CD4-positive, alpha-beta memory T cell (primary cell): ENCODE data around the gene RAB5A. TPM values are rescaled to one million over a fixed set of nuclear protein-coding genes. Genes with fewer than 3 reads are reported as not detected.
A peak's percentile ranks its signal among the peaks of the same experiment; 100 is the strongest.
"Not testable (repeated sequence)": the region's sequence is repeated elsewhere in the genome, so short reads cannot be mapped to it uniquely, and the experiment has no call there.

Source experiments
- CTCF ChIA-PET: fragments of 350-600 bp; sonication (Branson Sonifier 250); formaldehyde crosslinking; loops from one replicate; lab custom pipeline; 2021; ENCODE audit warnings: inconsistent platforms; ENCODE audit not compliant: partially characterized antibody; lab: Charles Lee
- POLR2A ChIA-PET: fragments of 350-600 bp; sonication (Branson Sonifier 250); formaldehyde crosslinking; loops from one replicate; lab custom pipeline; 2021; ENCODE audit not compliant: partially characterized antibody; lab: Charles Lee
- DNase-seq, 5 donors: peaks; one replicate each; pipeline versions ENCODE4 v3.0.0 to v3.0.0-alpha.2; 2020 to 2022; ENCODE audit warnings: mixed read lengths in 1 of 5
- H3K27ac ChIP-seq: one replicate; pipeline ENCODE4 v1.7.0; 2013; ENCODE audit warnings: low read depth, low read length
- H3K27me3 ChIP-seq: 2 replicates; pipeline ENCODE4 v1.7.0; 2013; ENCODE audit warnings: mild to moderate bottlenecking, low read length, moderate library complexity; ENCODE audit not compliant: insufficient read depth
- H3K36me3 ChIP-seq: 2 replicates; pipeline ENCODE4 v1.7.0; 2013; ENCODE audit warnings: mild to moderate bottlenecking, low read length, moderate library complexity; ENCODE audit not compliant: insufficient read depth
- H3K4me1 ChIP-seq: 2 replicates; pipeline ENCODE4 v1.7.0; 2013; ENCODE audit warnings: mild to moderate bottlenecking, low read length, moderate library complexity; ENCODE audit not compliant: insufficient read depth
- H3K4me3 ChIP-seq, 2 donors: one replicate each; pipeline ENCODE4 v1.7.0; 2013; ENCODE audit warnings: low read length in 2 of 2, mild to moderate bottlenecking in 1 of 2
- H3K9me3 ChIP-seq, 2 donors: one replicate each; pipeline ENCODE4 v1.7.0; 2013; ENCODE audit warnings: low read length in 2 of 2, control low read depth in 1 of 2; ENCODE audit not compliant: control insufficient read depth in 1 of 2
- H3K27ac Mint-ChIP-seq, 7 donors: one replicate each; pipeline ENCODE4 v1.8.0; 2020 to 2021; ENCODE audit warnings: mixed read lengths in 7 of 7, mild to moderate bottlenecking in 6 of 7, inconsistent platforms in 3 of 7, moderate library complexity in 3 of 7
- H3K27me3 Mint-ChIP-seq, 2 donors: one replicate each; pipeline ENCODE4 v1.8.0; 2020 to 2021; ENCODE audit warnings: mixed read lengths in 2 of 2
- H3K36me3 Mint-ChIP-seq, 2 donors: one replicate each; pipeline ENCODE4 v1.8.0; 2020 to 2021; ENCODE audit warnings: mixed read lengths in 2 of 2, inconsistent platforms in 1 of 2, mild to moderate bottlenecking in 1 of 2
- H3K4me1 Mint-ChIP-seq, 4 donors: one replicate each; pipeline ENCODE4 v1.8.0; 2020 to 2021; ENCODE audit warnings: mixed read lengths in 4 of 4, mild to moderate bottlenecking in 1 of 4
- H3K4me3 Mint-ChIP-seq, 8 donors: one replicate each; pipeline ENCODE4 v1.8.0; 2020 to 2021; ENCODE audit warnings: mixed read lengths in 8 of 8, mild to moderate bottlenecking in 7 of 8, moderate library complexity in 6 of 8, inconsistent platforms in 3 of 8
- H3K9me3 Mint-ChIP-seq, 8 donors: one replicate each; pipeline ENCODE4 v1.8.0; 2020 to 2021; ENCODE audit warnings: mixed read lengths in 8 of 8, mild to moderate bottlenecking in 5 of 8, inconsistent platforms in 3 of 8, moderate library complexity in 1 of 8
- intact Hi-C: fragments of 100-400 bp; cut with micrococcal nuclease; formaldehyde crosslinking; loops from one replicate; pipeline ENCODE4 v1.15.1; 2023
- polyA plus RNA-seq, 2 donors: library from polyadenylated mRNA; unstranded; fragments of 300-500 nt; fragmentation: Illumina TruSeq; gene quantifications; one replicate each; pipeline ENCODE4 v1.2.3, GENCODE V29; 2021
- total RNA-seq, 2 experiments: library from RNA; stranded (reverse); gene quantifications; one replicate each; pipeline ENCODE4 v1.2.3, GENCODE V29; 2021

The RAB5A gene
- total and polyA plus RNA-seq, 4 experiments from 2014 or later = 44.3 to 57.1 (median 53.3) TPM

DNA sequence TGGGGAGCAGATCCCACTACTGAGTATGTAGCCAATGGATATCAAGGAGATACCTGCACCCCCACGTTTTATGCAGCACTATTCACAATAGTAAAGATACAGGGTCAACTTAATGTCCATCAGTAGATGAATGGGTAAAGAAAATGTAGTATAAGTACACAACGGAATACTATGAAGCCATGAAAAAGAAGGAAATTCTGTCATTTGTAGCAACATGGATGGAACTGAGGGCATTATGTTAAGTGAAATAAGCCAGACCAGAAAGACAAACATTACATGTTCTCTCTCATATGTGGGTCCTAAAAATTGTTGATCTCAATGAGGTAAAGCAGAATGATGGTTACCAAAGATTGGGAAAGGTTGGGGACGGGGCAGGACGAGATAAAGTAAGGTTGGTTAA lies 50.6 kb downstream of the RAB5A start:
- no peaks in the 10 kb centered on the region for H3K36me3 Mint-ChIP-seq
- no peak overlapping the region for H3K27ac Mint-ChIP-seq
- no peaks in the 10 kb centered on the region for H3K27me3 Mint-ChIP-seq
- no peaks in the 10 kb centered on the region for H3K4me1 Mint-ChIP-seq
- Histone ChIP-seq H3K9me3 (no peaks in the 10 kb centered on the region), H3K4me1 (no peaks in the 10 kb centered on the region), H3K4me3 (no peak overlapping the region), H3K27me3 (no peaks in the 10 kb centered on the region), H3K27ac (no peak overlapping the region), H3K36me3 (no peaks in the 10 kb centered on the region)
- intact Hi-C loops = no loop called here
- no peak overlapping the region for H3K4me3 Mint-ChIP-seq
- H3K9me3 Mint-ChIP-seq = peaks cover 0 to 3% (median 0%) of the 10 kb centered on the region in 8 donors
- ChIA-PET POLR2A (no interaction called here), CTCF (no interaction called here)
- no peak for DNase-seq

DNA sequence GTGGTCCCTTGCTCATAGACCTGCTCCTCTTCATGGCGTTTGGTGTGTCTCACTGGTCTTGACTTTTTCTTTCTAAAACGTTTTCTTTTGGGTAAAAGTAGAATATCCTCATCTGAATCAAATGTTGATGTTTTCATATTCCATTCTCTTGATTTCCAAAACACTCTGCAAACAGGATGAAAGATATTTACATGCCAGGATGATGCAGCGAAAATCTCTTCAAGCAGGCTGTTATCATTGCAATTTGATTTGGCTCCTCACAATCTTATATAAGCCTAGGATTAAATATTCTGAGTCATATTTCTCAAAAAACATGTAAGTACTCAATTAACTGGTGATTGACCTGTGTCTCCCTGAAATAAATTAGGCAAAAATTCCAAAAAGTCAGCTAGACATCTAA lies 55.0 kb downstream of the RAB5A start:
- Histone ChIP-seq H3K9me3 (no peaks in the 10 kb centered on the region), H3K36me3 (no peaks in the 10 kb centered on the region), H3K4me1 (no peaks in the 10 kb centered on the region), H3K4me3 (no peak overlapping the region), H3K27ac (no peak overlapping the region), H3K27me3 (no peaks in the 10 kb centered on the region)
- no peak for DNase-seq
- CTCF ChIA-PET = no interaction called here
- Mint-ChIP-seq H3K4me3 (no peak overlapping the region), H3K27ac (no peak overlapping the region), H3K4me1 (no peaks in the 10 kb centered on the region), H3K27me3 (no peaks in the 10 kb centered on the region), H3K9me3 (peaks cover 0 to 3% (median 0%) of the 10 kb centered on the region in 8 donors), H3K36me3 (peaks cover 0 to 3% of the 10 kb centered on the region in 2 donors)
- intact Hi-C loops = no loop called here
- POLR2A ChIA-PET = no interaction called here

GRCh38 chr3:20007960-20008359 lies 61.1 kb downstream of the RAB5A start:
- H3K4me1 Mint-ChIP-seq = no peaks in the 10 kb centered on the region
- Histone ChIP-seq H3K4me1 (no peaks in the 10 kb centered on the region), H3K27me3 (no peaks in the 10 kb centered on the region), H3K9me3 (no peaks in the 10 kb centered on the region), H3K27ac (no peak overlapping the region), H3K36me3 (no peaks in the 10 kb centered on the region), H3K4me3 (no peak overlapping the region)
- no peaks in the 10 kb centered on the region for H3K27me3 Mint-ChIP-seq
- POLR2A ChIA-PET = no interaction called here
- H3K27ac Mint-ChIP-seq = peak overlapping the region in 1 of 7 donors; percentile 57
- intact Hi-C loops = no loop called here
- H3K4me3 Mint-ChIP-seq = no peak overlapping the region
- peaks cover 0 to 3% of the 10 kb centered on the region in 2 donors for H3K36me3 Mint-ChIP-seq
- CTCF ChIA-PET = no interaction called here
- no peak for DNase-seq
- H3K9me3 Mint-ChIP-seq = no peaks in the 10 kb centered on the region

DNA sequence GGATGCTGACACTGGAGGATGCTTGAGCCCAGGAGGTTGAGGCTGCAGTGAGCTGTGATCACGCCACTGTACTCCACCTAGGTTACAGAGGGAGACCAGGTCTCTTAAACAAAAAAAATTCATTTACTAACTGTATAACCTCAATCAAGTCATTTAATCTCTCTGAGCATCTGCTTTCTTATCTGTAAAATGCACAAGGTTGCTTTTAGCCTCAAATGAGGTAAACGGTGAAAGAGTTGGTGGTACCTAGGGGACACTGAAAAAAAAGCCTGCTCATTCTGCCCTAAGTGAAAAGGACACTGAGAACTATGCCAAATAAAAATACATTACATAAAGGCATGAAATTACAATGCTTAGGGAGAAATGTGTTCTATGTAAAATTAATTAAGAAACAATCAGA lies 61.7 kb downstream of the RAB5A start:
- Mint-ChIP-seq H3K36me3 (peaks cover 0 to 3% of the 10 kb centered on the region in 2 donors), H3K4me1 (no peaks in the 10 kb centered on the region), H3K27me3 (no peaks in the 10 kb centered on the region), H3K9me3 (no peaks in the 10 kb centered on the region), H3K27ac (no peak overlapping the region), H3K4me3 (no peak overlapping the region)
- ChIA-PET POLR2A (no interaction called here), CTCF (interaction anchor here (1.6 kb wide), 1 partner anchor 10 kb away, joined by 3 read pairs; no protein-coding TSS in a partner anchor)
- Histone ChIP-seq H3K36me3 (no peaks in the 10 kb centered on the region), H3K4me1 (no peaks in the 10 kb centered on the region), H3K9me3 (no peaks in the 10 kb centered on the region), H3K27me3 (no peaks in the 10 kb centered on the region), H3K27ac (no peak overlapping the region), H3K4me3 (no peak overlapping the region)
- intact Hi-C loops = no loop called here
- DNase-seq = no peak

- no peaks in the 10 kb centered on the region for H3K36me3 ChIP-seq
- Mint-ChIP-seq H3K27ac (peak within 1 kb of the TSS in 1 of 7 donors; percentile 33), H3K9me3 (no peaks in the 10 kb centered on the region), H3K4me3 (no peak within 1 kb of the TSS), H3K27me3 (no peaks in the 10 kb centered on the region), H3K4me1 (no peaks in the 10 kb centered on the region), H3K36me3 (no peaks in the 10 kb centered on the region)
- H3K9me3 ChIP-seq = no peaks in the 10 kb centered on the region
- no peak within 1 kb of the TSS for H3K27ac ChIP-seq
- ChIA-PET CTCF (no interaction called here), POLR2A (no interaction called here)
- DNase-seq = no peak
- H3K27me3 ChIP-seq = no peaks in the 10 kb centered on the region
- intact Hi-C loops = no loop called here
- no peaks in the 10 kb centered on the region for H3K4me1 ChIP-seq
- no peak within 1 kb of the TSS for H3K4me3 ChIP-seq
These were observed 65.3 kb downstream of the RAB5A start, which contains the start of gene PP2D1 for GRCh38 chr3:20012164-20012563. PP2D1 (minus strand) TSS chr3:20012264; CDS start chr3:20012072, 192 bp downstream.

DNA sequence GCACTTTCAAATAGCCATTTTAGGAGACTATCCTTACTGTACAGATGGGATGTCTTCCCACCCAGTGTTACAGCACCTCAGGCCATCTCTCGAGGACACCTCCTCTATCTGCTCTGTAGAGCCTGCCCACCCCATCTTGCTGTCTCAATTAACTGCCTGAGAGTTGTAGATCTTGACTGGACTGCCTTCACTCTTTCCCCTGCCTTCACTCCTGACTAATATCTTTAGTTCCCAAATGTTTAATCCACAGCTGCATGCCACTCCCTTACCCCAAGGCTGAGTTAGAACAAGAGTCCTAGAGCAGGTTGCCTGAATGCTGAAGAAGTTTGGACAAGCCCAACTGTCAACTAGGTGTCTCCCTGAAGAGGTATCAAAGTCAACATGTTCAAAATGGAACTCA lies 66.5 kb downstream of the RAB5A start:
- no peaks in the 10 kb centered on the region for H3K4me1 ChIP-seq
- Mint-ChIP-seq H3K36me3 (no peaks in the 10 kb centered on the region), H3K9me3 (no peaks in the 10 kb centered on the region), H3K27ac (no peak overlapping the region), H3K4me1 (no peaks in the 10 kb centered on the region), H3K27me3 (no peaks in the 10 kb centered on the region), H3K4me3 (no peak overlapping the region)
- H3K4me3 ChIP-seq = no peak overlapping the region
- POLR2A ChIA-PET = no interaction called here
- intact Hi-C loops = no loop called here
- DNase-seq = no peak
- H3K27ac ChIP-seq = no peak overlapping the region
- no peaks in the 10 kb centered on the region for H3K27me3 ChIP-seq
- CTCF ChIA-PET = no interaction called here
- no peaks in the 10 kb centered on the region for H3K36me3 ChIP-seq
- no peaks in the 10 kb centered on the region for H3K9me3 ChIP-seq

GRCh38 chr3:20015525-20015924 lies 68.6 kb downstream of the RAB5A start:
- Mint-ChIP-seq H3K36me3 (no peaks in the 10 kb centered on the region), H3K4me1 (no peaks in the 10 kb centered on the region), H3K4me3 (no peak overlapping the region), H3K9me3 (no peaks in the 10 kb centered on the region), H3K27ac (no peak overlapping the region), H3K27me3 (no peaks in the 10 kb centered on the region)
- Histone ChIP-seq H3K36me3 (no peaks in the 10 kb centered on the region), H3K9me3 (no peaks in the 10 kb centered on the region), H3K27me3 (no peaks in the 10 kb centered on the region), H3K27ac (no peak overlapping the region), H3K4me1 (no peaks in the 10 kb centered on the region), H3K4me3 (no peak overlapping the region)
- DNase-seq = no peak
- ChIA-PET POLR2A (no interaction called here), CTCF (interaction anchor here (0.7 kb wide), 1 partner anchor 129 kb away, joined by 3 read pairs; no protein-coding TSS in a partner anchor)
- intact Hi-C loops = no loop called here

GRCh38 chr3:20016076-20016475 lies 69.2 kb downstream of the RAB5A start:
- DNase-seq, H3K36me3 Mint-ChIP-seq, H3K9me3 ChIP-seq, H3K9me3 Mint-ChIP-seq, H3K27me3 Mint-ChIP-seq, POLR2A ChIA-PET, intact Hi-C loops, H3K4me1 Mint-ChIP-seq, H3K4me3 ChIP-seq, H3K27ac Mint-ChIP-seq, H3K27me3 ChIP-seq, H3K4me1 ChIP-seq, H3K4me3 Mint-ChIP-seq, H3K36me3 ChIP-seq, H3K27ac ChIP-seq: not testable (repeated sequence)
- CTCF ChIA-PET = interaction anchor here (0.7 kb wide), 1 partner anchor 129 kb away, joined by 3 read pairs; no protein-coding TSS in a partner anchor
